BJ (cell line): ENCODE measurements around the gene VSIG1. TPM values are rescaled to one million over a fixed set of nuclear protein-coding genes. Genes with fewer than 3 reads are reported as not detected.

Experiments used
- CTCF ChIA-PET: fragments of 350-600 bp; formaldehyde crosslinking; extraction: SDS; loops from one replicate; lab custom pipeline; 2021; ENCODE audit warnings: antibody characterized with exemption, inconsistent platforms; lab: Yijun Ruan, JAX
- POLR2A ChIA-PET: fragments of 300-600 bp; sonication (Branson Sonifier 250); formaldehyde crosslinking; extraction: SDS; loops from one replicate; lab custom pipeline; 2021; ENCODE audit warnings: antibody characterized with exemption; lab: Charles Lee
- DNase-seq: peaks from one replicate; pipeline ENCODE4 v3.0.0-alpha.2; 2011; ENCODE audit warnings: low read depth
- H3K27me3 ChIP-seq: 2 replicates; pipeline ENCODE4 v1.6.0; 2011; ENCODE audit warnings: low read length; ENCODE audit not compliant: control insufficient read depth, insufficient read depth
- H3K36me3 ChIP-seq: 2 replicates; pipeline ENCODE4 v1.5.1; 2011; ENCODE audit warnings: low read length; ENCODE audit not compliant: control insufficient read depth, insufficient read depth
- H3K4me3 ChIP-seq: 2 replicates; pipeline ENCODE4 v1.5.1; 2011; ENCODE audit warnings: low read depth, mild to moderate bottlenecking, control low read depth, low read length
- polyA plus RNA-seq: library from polyadenylated mRNA; depleted of rRNA; stranded (reverse); fragments of >200 nt; gene quantifications from 2 replicates; pipeline ENCODE4 v1.2.3, GENCODE V29; 2011
- TF ChIP-seq, protein P1 (sequence below): IDR thresholded peaks from 2 replicates; pipeline ENCODE4 v1.5.1; 2011; ENCODE audit warnings: low read depth, mild to moderate bottlenecking, control low read depth, inconsistent platforms, low read length, moderate library complexity; ENCODE audit not compliant: insufficient read depth

Gene VSIG1
- polyA plus RNA-seq, 1 experiment: 0.26 TPM

DNA sequence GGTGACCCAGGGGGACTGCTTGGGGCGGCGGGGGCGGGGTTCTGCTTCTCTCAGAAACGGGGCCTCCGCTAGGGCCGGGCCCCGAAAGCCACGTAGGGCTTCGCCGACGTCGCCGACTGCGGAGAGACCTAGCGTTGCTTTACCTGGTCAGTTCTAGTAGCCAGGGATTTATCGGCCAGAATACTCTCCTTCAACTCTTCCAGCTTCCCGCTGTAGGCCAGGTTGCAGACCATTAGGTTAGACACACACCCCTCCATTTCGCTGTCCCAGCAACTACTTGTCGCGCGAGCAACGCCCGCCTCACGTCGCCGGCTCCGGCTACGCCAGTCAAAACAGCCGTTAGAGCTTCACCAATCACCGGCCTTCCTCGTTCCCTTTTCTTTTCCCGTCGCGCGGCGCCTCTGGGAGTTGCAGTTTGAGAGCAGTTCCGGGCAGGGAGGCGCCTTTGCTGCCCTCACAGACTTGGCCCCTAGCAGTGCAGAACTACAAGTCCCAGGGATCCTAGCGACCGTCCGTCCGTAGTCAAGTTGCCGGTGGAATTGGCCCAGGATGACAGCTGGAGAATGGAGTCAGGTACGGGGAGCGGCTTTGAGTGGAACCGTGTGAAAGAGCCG, 46.5 kb downstream of the VSIG1 start, which contains the start of the genes ATG4A and PSMD10:
Gene ATG4A (plus strand): TSS at position 515 of the 614 bp plus-strand sequence. CDS start 49 bp downstream, at position 564.
Gene PSMD10 (minus strand): TSS at position 279 of the 614 bp plus-strand sequence. CDS start 22 bp downstream, at position 257.
- TF ChIP-seq, protein P1, sequence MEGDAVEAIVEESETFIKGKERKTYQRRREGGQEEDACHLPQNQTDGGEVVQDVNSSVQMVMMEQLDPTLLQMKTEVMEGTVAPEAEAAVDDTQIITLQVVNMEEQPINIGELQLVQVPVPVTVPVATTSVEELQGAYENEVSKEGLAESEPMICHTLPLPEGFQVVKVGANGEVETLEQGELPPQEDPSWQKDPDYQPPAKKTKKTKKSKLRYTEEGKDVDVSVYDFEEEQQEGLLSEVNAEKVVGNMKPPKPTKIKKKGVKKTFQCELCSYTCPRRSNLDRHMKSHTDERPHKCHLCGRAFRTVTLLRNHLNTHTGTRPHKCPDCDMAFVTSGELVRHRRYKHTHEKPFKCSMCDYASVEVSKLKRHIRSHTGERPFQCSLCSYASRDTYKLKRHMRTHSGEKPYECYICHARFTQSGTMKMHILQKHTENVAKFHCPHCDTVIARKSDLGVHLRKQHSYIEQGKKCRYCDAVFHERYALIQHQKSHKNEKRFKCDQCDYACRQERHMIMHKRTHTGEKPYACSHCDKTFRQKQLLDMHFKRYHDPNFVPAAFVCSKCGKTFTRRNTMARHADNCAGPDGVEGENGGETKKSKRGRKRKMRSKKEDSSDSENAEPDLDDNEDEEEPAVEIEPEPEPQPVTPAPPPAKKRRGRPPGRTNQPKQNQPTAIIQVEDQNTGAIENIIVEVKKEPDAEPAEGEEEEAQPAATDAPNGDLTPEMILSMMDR: no peak
- Histone ChIP-seq H3K36me3 (no peaks in the 10 kb centered on the region; the same call in 1 of the 2 replicates), H3K27me3 (no peaks in the 10 kb centered on the region), H3K4me3 (peak within 1 kb of the TSS; percentile 73)
- ChIA-PET CTCF (interaction anchor here (0.6 kb wide), 1 partner anchor 66 kb away, joined by 3 read pairs; no protein-coding TSS in a partner anchor), POLR2A (no interaction called here)
- peak; percentile 85 for DNase-seq

GRCh38 chrX:108091878-108092291, 47.0 kb downstream of the VSIG1 start:
- CTCF ChIA-PET: interaction anchor here (0.6 kb wide), 1 partner anchor 66 kb away, joined by 3 read pairs; no protein-coding TSS in a partner anchor
- POLR2A ChIA-PET: no interaction called here
- no peaks in the 10 kb centered on the region for H3K27me3 ChIP-seq
- TF ChIP-seq, protein P1: no peak
- H3K36me3 ChIP-seq: no peaks in the 10 kb centered on the region; the same call in 1 of the 2 replicates
- no peak for DNase-seq
- peak overlapping the region; percentile 73 for H3K4me3 ChIP-seq

DNA sequence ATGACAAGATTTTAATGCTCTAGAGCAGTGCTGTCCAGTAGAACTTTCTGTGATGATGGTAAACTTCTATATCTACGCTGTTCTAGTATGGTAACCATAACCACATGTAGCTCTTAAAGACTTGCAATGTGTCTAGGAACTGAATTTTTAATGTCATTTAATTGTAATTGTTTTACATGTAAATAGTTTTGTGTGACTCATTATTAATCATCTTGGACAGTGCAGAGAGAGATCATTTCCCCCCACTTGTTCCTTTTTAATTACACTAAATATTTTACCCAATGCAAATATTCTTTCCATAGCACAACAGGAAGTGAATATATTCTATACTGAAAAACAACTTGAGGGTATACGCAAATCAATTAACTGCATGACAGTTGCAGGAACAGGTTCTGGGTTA, 52.5 kb downstream of the VSIG1 start:
- DNase-seq: no peak

GRCh38 chrX:108105473-108105872, 60.6 kb downstream of the VSIG1 start:
- Histone ChIP-seq H3K27me3 (no peaks in the 10 kb centered on the region), H3K36me3 (no peaks in the 10 kb centered on the region), H3K4me3 (no peak overlapping the region)
- POLR2A ChIA-PET: no interaction called here
- TF ChIP-seq, protein P1: no peak
- CTCF ChIA-PET: no interaction called here
- no peak for DNase-seq

More for the DNA sequence above, 52.5 kb downstream of the VSIG1 start:
- H3K36me3 ChIP-seq: no peaks in the 10 kb centered on the region
- TF ChIP-seq, protein P1: no peak
- no peaks in the 10 kb centered on the region for H3K27me3 ChIP-seq
- ChIA-PET CTCF (no interaction called here), POLR2A (no interaction called here)
- H3K4me3 ChIP-seq: no peak overlapping the region

DNA sequence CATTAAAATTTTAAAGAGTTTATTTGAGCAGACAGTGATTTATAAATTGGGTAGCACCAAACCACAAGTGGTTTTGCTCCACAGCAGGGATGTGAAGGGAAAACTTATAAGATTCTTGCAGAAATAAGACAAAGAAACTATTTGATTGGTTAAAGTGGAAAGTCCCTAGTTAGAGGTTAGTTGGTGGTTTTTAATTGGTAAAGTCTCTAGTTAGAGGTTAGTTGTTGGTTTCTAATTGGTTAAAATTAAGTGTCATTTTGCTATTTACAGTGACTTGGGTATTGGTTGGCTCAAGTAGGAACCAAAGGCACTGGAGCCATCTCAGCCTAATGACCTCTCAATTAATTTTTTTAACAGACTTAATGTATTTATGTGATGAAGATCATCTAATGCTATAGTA, 69.7 kb downstream of the VSIG1 start:
- H3K4me3 ChIP-seq: no peak overlapping the region
- POLR2A ChIA-PET: no interaction called here
- no peaks in the 10 kb centered on the region for H3K27me3 ChIP-seq
- no peaks in the 10 kb centered on the region for H3K36me3 ChIP-seq
- TF ChIP-seq, protein P1: no peak
- CTCF ChIA-PET: no interaction called here
- DNase-seq: no peak
